Keratinocyte (primary cell): ENCODE data around the gene SLCO3A1.

Experiments used
- EZH2 ChIP-seq: IDR thresholded peaks from one replicate; pipeline ENCODE4 v1.6.1; 2012; ENCODE audit warnings: inconsistent platforms, mild to moderate bottlenecking, low read length, moderate library complexity
- TF ChIP-seq, protein P1 (sequence below), 3 experiments: IDR thresholded peaks in 1 of 3; conservative IDR thresholded peaks in 1 of 3; optimal IDR thresholded peaks in 1 of 3; 2 replicates in 2 of 3; 3 replicates in 1 of 3; pipeline versions ENCODE3 to v1.5.1; 2011; ENCODE audit warnings: low read length in 3 of 3, mild to moderate bottlenecking in 3 of 3, moderate library complexity in 2 of 3, control low read depth in 1 of 3, inconsistent platforms in 1 of 3; ENCODE audit not compliant: insufficient read depth in 2 of 3; ENCODE audit errors: extremely low read depth in 1 of 3

DNA sequence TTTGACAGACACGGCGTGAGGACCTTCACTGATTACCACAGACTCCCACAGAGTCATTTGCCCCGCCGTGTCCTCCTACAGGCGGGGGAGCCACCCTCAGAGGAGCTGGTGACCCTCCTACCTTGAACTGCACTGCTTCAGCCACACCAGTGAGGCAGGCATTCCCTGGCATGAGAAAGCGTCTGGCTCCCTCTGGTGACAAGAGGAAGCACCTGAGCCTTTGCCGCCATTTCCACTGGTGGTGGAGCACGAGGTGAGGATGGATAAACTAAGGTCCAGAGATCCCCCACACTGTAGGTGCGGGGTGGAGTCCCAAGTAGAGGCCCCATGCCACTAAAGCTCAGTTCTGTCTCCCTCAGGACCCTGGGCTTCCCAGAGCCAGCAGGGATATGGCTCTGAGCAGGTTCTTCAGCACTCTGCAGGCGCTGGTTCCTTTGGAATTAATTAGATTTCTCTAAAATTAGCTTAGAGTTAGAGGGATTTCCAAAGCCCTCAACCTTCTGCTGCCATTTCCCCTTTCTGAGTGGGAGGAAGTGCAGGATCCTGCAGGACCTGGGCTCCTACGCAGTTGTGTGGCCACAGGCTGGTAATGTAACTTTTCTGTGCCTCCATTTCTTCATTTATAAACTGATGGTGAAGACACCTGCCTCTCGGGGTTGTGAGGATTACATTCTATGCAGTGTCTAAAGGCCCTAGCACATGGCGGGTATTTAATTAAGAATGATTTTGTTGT is 224.0 kb downstream of the SLCO3A1 start:
- TF ChIP-seq, protein P1, sequence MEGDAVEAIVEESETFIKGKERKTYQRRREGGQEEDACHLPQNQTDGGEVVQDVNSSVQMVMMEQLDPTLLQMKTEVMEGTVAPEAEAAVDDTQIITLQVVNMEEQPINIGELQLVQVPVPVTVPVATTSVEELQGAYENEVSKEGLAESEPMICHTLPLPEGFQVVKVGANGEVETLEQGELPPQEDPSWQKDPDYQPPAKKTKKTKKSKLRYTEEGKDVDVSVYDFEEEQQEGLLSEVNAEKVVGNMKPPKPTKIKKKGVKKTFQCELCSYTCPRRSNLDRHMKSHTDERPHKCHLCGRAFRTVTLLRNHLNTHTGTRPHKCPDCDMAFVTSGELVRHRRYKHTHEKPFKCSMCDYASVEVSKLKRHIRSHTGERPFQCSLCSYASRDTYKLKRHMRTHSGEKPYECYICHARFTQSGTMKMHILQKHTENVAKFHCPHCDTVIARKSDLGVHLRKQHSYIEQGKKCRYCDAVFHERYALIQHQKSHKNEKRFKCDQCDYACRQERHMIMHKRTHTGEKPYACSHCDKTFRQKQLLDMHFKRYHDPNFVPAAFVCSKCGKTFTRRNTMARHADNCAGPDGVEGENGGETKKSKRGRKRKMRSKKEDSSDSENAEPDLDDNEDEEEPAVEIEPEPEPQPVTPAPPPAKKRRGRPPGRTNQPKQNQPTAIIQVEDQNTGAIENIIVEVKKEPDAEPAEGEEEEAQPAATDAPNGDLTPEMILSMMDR (optimal IDR thresholded peaks at IDR 0.05 in 1 of 3, IDR thresholded peaks at IDR 0.05 in 1 of 3, conservative IDR thresholded peaks at IDR 0.05 in 1 of 3; ENCODE audit: extremely low read depth in 1 of 3, insufficient read depth in 2 of 3, low read length in 3 of 3): peak; percentile 82 to 97 (median 94)
- no peak for TF ChIP-seq EZH2
